ENCODE measurements around the gene FTH1. TPM values are rescaled to one million over a fixed set of nuclear protein-coding genes. Genes with fewer than 3 reads are reported as not detected.

The FTH1 gene
- total and polyA plus RNA-seq, 11 donors, result 1,764 to 5,397 (median 2,454) TPM

- H3K27me3 ChIP-seq, result no peaks in the 10 kb centered on the region
- H3K36me3 ChIP-seq, result no peaks in the 10 kb centered on the region
- TF ChIP-seq POLR2A (IDR thresholded peaks at IDR 0.05), result no peak
- TF ChIP-seq CTCF (IDR thresholded peaks at IDR 0.05), result no peak
- intact Hi-C loops (cut with DNase I), result loop anchor here in 2 of 10 donors (5.0 to 10.0 kb wide), 2 partner anchors 46 to 73 kb away; no protein-coding TSS in a partner anchor
- H3K4me1 ChIP-seq, result peaks cover 0 to 59% (median 35%) of the 10 kb centered on the region in 12 donors
- no peak overlapping the region for H3K4me3 ChIP-seq
- 57 to 75% (median 70%) methylated on average over 10 to 17 of the region's 17 CpGs for WGBS, 4 donors
- ATAC-seq, result peak; percentile 55 to 72 (median 64)
- no peak for DNase-seq
- H3K27ac ChIP-seq, result peak overlapping the region; percentile 57 to 91 (median 80)
- H3K9me3 ChIP-seq, result no peaks in the 10 kb centered on the region
These were observed 11.5 kb upstream of the FTH1 start for GRCh38 chr11:61978703-61979661.

- no peak for DNase-seq
- Histone ChIP-seq H3K27me3 (no peaks in the 10 kb centered on the region), H3K36me3 (no peaks in the 10 kb centered on the region), H3K4me3 (no peak overlapping the region), H3K27ac (peak overlapping the region in 1 of 12 donors; percentile 86), H3K4me1 (peaks cover 12 to 62% (median 54%) of the 10 kb centered on the region in 12 donors), H3K9me3 (no peaks in the 10 kb centered on the region)
- no peak for TF ChIP-seq CTCF (IDR thresholded peaks at IDR 0.05)
- TF ChIP-seq POLR2A (IDR thresholded peaks at IDR 0.05), result no peak
- no peak for ATAC-seq
- 70 to 92% (median 81%) methylated on average over 7 of the region's 7 CpGs for WGBS, 4 donors
- intact Hi-C loops (cut with DNase I), result loop anchor here in 2 of 10 donors (5.0 to 10.0 kb wide), 2 partner anchors 48 to 75 kb away; no protein-coding TSS in a partner anchor
These were observed 9.5 kb upstream of the FTH1 start for GRCh38 chr11:61976813-61977475.

DNA sequence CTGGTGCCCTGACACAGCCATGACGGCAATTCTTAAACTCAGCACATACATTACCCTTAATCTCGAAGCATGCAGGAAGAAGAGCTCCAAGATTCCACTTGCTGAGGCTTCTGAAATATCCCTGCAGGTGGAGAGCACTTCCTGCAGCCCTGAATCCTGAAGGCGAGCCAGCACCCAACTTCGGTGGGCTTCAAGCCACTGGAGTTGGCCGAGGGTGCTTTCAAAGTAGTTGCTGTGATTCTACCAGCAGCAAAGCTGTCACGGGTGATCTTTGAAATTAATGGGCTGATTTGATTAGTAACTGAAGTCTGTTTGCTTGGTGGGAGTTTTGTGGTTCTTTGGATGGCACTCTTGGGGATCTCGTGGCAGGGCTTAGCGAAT, 9.0 kb upstream of the FTH1 start:
- intact Hi-C loops (cut with DNase I), result loop anchor here in 2 of 10 donors (5.0 to 10.0 kb wide), 2 partner anchors 48 to 76 kb away; no protein-coding TSS in a partner anchor
- no peak overlapping the region for H3K4me3 ChIP-seq
- WGBS, 4 donors, result 83 to 93% (median 87%) methylated on average over 8 of the region's 8 CpGs
- no peaks in the 10 kb centered on the region for H3K36me3 ChIP-seq
- H3K9me3 ChIP-seq, result no peaks in the 10 kb centered on the region
- TF ChIP-seq CTCF (IDR thresholded peaks at IDR 0.05) (no peak), POLR2A (IDR thresholded peaks at IDR 0.05) (no peak)
- no peaks in the 10 kb centered on the region for H3K27me3 ChIP-seq
- ATAC-seq (no peak), DNase-seq (no peak)
- peaks cover 12 to 63% (median 57%) of the 10 kb centered on the region in 12 donors for H3K4me1 ChIP-seq
- no peak overlapping the region for H3K27ac ChIP-seq
